PC-3 (cell line): ENCODE results near the gene NOC3L.

Experiments
- CTCF ChIP-seq: fragments of 300-600 bp; sonication (generic); conservative IDR thresholded peaks from 2 replicates; pipeline ENCODE4 v1.5.1; 2017; ENCODE audit warnings: antibody characterized with exemption, low read depth, mild to moderate bottlenecking, low read length
- EZH2 ChIP-seq: fragments of 300-600 bp; sonication (generic); IDR thresholded peaks from one replicate; pipeline ENCODE4 v1.6.1; 2017; ENCODE audit warnings: antibody characterized with exemption, mild to moderate bottlenecking, low read length; ENCODE audit not compliant: unreplicated experiment

GRCh38 chr10:94403380-94404213 is 40.9 kb upstream of the NOC3L start:
- TF ChIP-seq CTCF = no peak
- TF ChIP-seq EZH2 = no peak
